GM11168 (cell line): Measurements from ENCODE around the gene CMTM6.
"Not testable (repeated sequence)": the region's sequence is repeated elsewhere in the genome, so short reads cannot be mapped to it uniquely, and the experiment has no call there.

Experiments used
- in situ Hi-C: fragments of 300-500 bp; cut with MboI; formaldehyde crosslinking; loops from one replicate; pipeline ENCODE4 v1.12.0; 2022; ENCODE audit warnings: low sequenced_read_pairs; ENCODE audit not compliant: unreplicated experiment

The CMTM6 gene

GRCh38 chr3:32500880-32501782 is 1.5 kb downstream of the CMTM6 start:
- in situ Hi-C loops, result loop anchor here (25.0 kb wide), 1 partner anchor 386 kb away; no protein-coding TSS in a partner anchor

- in situ Hi-C loops, result loop anchor here (25.0 kb wide), 1 partner anchor 387 kb away; no protein-coding TSS in a partner anchor
Measured at GRCh38 chr3:32500231-32500630, 2.4 kb downstream of the CMTM6 start.

GRCh38 chr3:32499585-32499984 is 3.1 kb downstream of the CMTM6 start:
- in situ Hi-C loops, result no loop called here

GRCh38 chr3:32498992-32499391 is 3.7 kb downstream of the CMTM6 start:
- in situ Hi-C loops, result no loop called here

GRCh38 chr3:32498252-32498651 is 4.4 kb downstream of the CMTM6 start:
- in situ Hi-C loops, result no loop called here

- in situ Hi-C loops, result no loop called here
Measured at GRCh38 chr3:32495609-32496008, 7.0 kb downstream of the CMTM6 start.

- in situ Hi-C loops, result no loop called here
Measured at GRCh38 chr3:32495085-32495484, 7.6 kb downstream of the CMTM6 start.

GRCh38 chr3:32493437-32494414 is 8.9 kb downstream of the CMTM6 start:
- in situ Hi-C loops, result no loop called here

- in situ Hi-C loops, result no loop called here
Measured at GRCh38 chr3:32492684-32493436, 9.8 kb downstream of the CMTM6 start.

- in situ Hi-C loops, result no loop called here
Measured at GRCh38 chr3:32488474-32489008, 14.1 kb downstream of the CMTM6 start.

GRCh38 chr3:32487781-32488473 is 14.7 kb downstream of the CMTM6 start:
- in situ Hi-C loops, result no loop called here

- in situ Hi-C loops, result no loop called here
Measured at GRCh38 chr3:32484436-32484835, 18.2 kb downstream of the CMTM6 start.

- in situ Hi-C loops, result no loop called here
Measured at GRCh38 chr3:32483772-32484171, 18.9 kb downstream of the CMTM6 start.

GRCh38 chr3:32482693-32483092 is 20.0 kb downstream of the CMTM6 start:
- in situ Hi-C loops, result no loop called here

GRCh38 chr3:32481791-32482631 is 20.6 kb downstream of the CMTM6 start:
- in situ Hi-C loops, result no loop called here

- in situ Hi-C loops, result no loop called here
Measured at GRCh38 chr3:32480604-32481003, 22.0 kb downstream of the CMTM6 start.

GRCh38 chr3:32474201-32474600 is 28.5 kb downstream of the CMTM6 start:
- in situ Hi-C loops, result no loop called here

GRCh38 chr3:32472151-32472550 is 30.5 kb downstream of the CMTM6 start:
- in situ Hi-C loops, result not testable (repeated sequence)
